GM13977 (cell line): ENCODE measurements around the gene AMBRA1.

ENCODE experiments used
- DNase-seq: peaks from one replicate; pipeline ENCODE4 v3.0.0; 2012; ENCODE audit warnings: low spot score
- in situ Hi-C: fragments of 300-500 bp; cut with MboI; formaldehyde crosslinking; loops from one replicate; pipeline ENCODE4 v1.12.0; 2022; ENCODE audit warnings: low sequenced_read_pairs, low pct_unique_long_range_greater_than_20kb, mixed read lengths, inconsistent platforms; ENCODE audit not compliant: unreplicated experiment
- TF ChIP-seq, protein P1 (sequence below): IDR thresholded peaks from 2 replicates; pipeline ENCODE4 v1.5.1; 2012; ENCODE audit warnings: mild to moderate bottlenecking, control low read depth; ENCODE audit not compliant: insufficient read depth; ENCODE audit errors: extremely low read depth, missing control alignments

Gene AMBRA1

DNA sequence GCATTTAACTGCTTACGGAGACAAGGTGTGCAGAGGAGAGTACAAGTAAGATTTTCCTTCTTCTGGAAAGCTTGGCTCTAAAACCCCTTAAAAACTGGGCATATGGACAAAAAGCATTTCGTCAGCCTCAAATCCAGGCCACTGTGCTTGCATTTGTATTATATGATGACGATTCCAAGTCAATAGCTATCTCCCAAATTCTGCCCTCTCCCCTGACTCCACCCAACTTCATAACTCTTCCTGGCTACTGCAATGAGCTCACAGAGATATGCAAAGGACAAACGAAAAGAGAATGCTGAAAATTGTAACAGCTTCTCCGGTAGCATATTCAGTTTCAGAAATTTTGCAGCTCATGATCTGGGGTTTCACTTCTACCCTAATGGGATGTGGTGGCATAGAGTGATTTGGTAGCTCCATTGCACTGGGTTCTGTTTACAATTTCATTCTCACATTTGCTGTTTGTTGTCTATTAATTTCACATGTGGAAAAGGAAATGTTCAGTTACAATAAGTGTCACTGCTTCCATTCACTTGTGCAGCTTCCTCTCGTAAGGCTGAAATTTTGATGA, 156.6 kb downstream of the AMBRA1 start:
- TF ChIP-seq, protein P1, sequence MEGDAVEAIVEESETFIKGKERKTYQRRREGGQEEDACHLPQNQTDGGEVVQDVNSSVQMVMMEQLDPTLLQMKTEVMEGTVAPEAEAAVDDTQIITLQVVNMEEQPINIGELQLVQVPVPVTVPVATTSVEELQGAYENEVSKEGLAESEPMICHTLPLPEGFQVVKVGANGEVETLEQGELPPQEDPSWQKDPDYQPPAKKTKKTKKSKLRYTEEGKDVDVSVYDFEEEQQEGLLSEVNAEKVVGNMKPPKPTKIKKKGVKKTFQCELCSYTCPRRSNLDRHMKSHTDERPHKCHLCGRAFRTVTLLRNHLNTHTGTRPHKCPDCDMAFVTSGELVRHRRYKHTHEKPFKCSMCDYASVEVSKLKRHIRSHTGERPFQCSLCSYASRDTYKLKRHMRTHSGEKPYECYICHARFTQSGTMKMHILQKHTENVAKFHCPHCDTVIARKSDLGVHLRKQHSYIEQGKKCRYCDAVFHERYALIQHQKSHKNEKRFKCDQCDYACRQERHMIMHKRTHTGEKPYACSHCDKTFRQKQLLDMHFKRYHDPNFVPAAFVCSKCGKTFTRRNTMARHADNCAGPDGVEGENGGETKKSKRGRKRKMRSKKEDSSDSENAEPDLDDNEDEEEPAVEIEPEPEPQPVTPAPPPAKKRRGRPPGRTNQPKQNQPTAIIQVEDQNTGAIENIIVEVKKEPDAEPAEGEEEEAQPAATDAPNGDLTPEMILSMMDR = no peak
- in situ Hi-C loops = no loop called here
- no peak for DNase-seq

DNA sequence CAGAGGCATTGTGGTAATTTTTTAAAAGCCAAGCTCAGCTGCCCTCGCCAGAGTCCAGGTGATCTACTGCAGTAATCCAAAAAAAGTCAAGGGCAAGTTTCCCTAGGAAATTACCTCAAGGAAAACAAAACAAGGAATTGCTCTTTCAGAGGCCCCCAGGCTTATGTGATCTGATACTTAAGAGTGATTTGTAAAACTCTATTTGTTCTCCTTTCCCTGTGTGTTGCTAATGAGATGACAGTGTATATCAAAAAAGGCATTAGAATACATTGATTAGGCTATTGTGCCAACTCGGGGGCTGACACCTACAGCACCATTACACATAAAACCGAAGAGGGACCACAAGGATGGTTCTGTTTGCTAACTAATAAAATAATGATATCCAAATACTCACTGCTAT, 157.7 kb downstream of the AMBRA1 start:
- in situ Hi-C loops = no loop called here
- no peak for DNase-seq
- TF ChIP-seq, protein P1 = no peak

DNA sequence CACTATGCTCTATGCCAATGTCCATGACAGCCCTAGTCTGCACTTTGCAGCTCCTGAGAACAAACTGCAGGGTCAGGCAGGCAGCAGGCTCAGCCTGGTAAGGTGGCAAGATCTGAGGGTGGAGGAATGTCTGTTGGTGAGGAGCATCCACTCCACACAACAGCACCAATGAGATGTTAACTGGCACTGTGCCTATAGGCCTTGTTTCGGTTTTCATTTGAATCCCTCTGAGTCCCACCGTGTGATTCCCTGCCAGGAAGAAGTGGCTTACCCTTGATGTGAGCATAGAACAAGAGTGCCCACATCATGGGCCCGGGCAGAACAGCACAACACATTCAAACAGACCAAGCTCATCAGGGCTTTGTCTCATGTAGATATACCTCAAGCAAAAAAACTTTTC, 158.1 kb downstream of the AMBRA1 start:
- in situ Hi-C loops = no loop called here
- no peak for DNase-seq
- TF ChIP-seq, protein P1 = no peak

DNA sequence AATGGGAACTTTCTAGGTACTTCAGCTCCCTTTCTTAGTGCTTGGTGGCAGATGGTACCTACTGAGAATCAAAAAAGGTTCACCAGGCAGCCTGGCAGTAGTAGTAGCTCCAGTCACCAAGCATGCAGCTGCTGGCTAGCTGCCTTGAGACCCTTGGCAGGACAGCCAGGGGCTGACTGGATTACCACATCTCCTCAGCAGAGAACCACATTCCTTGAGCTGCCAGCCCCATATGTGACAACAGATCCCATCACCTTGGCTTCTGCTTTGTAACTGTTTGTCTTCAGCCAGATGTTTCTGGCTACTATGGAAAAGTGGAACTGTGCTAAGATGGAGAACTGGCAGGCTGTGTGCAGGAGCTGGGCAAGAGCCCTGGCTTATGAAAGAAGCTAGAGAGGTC, 162.6 kb downstream of the AMBRA1 start:
- TF ChIP-seq, protein P1 = no peak
- no peak for DNase-seq
- in situ Hi-C loops = no loop called here

DNA sequence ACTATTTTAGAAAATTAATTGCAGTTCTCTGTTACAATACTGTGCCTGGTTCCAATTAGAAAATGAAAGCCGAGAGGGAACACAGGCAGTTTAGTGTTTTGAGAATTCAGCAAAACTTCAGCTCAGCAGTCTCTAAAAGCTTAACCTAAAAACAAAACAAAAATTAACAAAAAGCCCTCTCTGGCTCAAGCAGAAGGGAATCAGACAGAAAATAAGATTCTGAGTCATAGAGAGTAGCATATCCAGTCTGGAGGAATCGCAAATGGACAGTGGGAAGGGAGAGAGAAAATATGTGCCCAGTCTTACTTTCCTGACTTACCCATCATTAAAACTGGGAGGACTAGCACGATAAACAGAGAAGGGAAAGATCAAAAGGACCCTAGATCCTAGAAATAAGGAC, 164.1 kb downstream of the AMBRA1 start:
- no peak for DNase-seq
- TF ChIP-seq, protein P1 = no peak
- in situ Hi-C loops = no loop called here

DNA sequence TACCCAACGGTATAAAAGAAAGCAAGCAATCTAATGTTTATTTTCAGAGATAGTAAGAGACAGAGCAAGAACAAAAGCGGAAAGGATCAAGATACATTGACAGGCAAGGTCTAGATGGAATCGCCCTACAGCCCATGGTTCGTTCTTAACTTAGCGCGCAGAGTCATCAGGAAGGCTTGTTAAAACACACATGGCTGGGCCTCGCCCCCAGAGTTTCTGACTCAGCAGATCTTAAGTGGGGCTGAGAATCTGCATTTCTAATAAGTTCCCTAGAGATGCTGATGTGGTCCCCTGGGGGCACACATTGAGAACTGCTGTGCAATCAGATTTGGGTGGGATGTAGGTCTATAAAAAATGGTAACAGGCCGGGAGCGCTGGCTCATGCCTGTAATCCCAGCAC, 166.5 kb downstream of the AMBRA1 start:
- in situ Hi-C loops = no loop called here
- TF ChIP-seq, protein P1 = no peak
- DNase-seq = no peak
